ENCODE data around the gene EMP1.
"Not testable (repeated sequence)": the region's sequence is repeated elsewhere in the genome, so short reads cannot be mapped to it uniquely, and the experiment has no call there.

Gene EMP1

DNA sequence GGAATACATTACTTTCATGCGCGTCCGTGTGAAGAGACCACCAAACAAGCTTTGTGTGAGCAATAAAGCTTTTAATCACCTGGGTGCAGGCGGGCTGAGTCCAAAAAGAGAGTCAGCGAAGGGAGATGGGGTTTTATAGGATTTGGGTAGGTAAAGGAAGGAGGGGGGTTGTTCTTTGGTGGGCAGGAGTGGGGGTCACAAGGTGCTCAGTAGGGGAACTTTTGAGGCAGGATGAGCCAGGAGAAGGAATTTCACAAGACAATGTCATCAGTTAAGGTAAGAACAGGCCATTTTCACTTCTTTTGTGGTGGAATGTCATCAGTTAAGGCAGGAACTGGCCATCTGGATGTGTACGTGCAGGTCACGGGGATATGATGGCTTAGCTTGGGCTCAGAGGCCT, 63.1 kb downstream of the EMP1 start:
- DNase-seq: not testable (repeated sequence)

DNA sequence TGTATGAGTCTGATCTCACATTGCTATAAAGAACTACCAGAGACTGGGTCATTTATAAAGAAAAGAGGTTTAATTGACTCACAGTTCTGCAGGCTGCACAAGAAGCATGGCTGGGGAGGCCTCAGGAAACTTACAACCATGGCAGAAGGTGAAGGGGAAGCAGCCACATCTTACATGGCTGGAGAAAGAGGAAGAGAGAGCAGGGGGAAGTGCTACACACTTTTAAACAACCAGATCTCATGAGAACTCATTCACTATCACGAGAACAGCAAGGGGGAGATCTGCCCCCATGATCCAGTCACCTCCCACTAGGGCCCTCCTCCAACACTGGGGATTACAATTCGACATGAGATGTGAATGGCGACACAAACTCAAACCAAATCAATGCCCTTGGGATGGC, 71.3 kb downstream of the EMP1 start:
- DNase-seq: not testable (repeated sequence)

DNA sequence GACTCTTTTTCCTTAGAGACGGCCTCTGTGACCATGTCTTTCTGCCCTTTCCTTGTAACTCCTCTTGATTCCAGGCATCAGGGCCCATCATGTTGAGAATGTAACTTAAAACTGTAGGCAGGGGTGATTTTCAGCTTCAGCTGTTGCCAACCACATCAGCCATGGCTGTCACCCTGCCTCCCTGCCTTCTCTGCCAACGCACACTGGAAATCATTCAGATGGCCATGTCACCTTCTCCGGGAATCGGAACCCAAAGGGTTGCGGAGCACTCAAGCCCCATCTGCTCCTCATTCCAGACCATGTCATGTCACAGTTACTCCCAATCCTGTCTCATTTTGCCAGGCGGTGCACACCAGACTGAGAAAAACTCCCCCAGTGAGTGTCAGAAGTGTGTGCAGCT, 72.1 kb downstream of the EMP1 start:
- no peak for DNase-seq
